ENCODE data around the gene PFKP. TPM values are rescaled to one million over a fixed set of nuclear protein-coding genes. Genes with fewer than 3 reads are reported as not detected.

The PFKP gene
- total RNA-seq, 2 experiments from 2014 or later = 231 to 239 TPM

Other genes starting within 250 kb of the PFKP start
- gene PITRM1, start 105.2 kb downstream of the PFKP start, total RNA-seq = 10 to 100 TPM; 84.8 to 97.9 TPM